Activated T-cell treated with anti-CD3 and anti-CD28 coated beads, Interleukin-2, amount 50 U/mL, for 72 hours (primary cell): Measurements from ENCODE around the gene MYO3A. TPM values are rescaled to one million over a fixed set of nuclear protein-coding genes. Genes with fewer than 3 reads are reported as not detected.
"Not testable (repeated sequence)": the region's sequence is repeated elsewhere in the genome, so short reads cannot be mapped to it uniquely, and the experiment has no call there.

Experiments used
- ATAC-seq, 2 donors: fragments of 150-1000 bp; cut with Tn5 transposase; replicated peaks in 1 of 2; 2 replicates each; pipeline ENCODE4 v1.10.0; 2021; ENCODE audit warnings: moderate library complexity in 2 of 2, mild to moderate bottlenecking in 1 of 2
- DNase-seq, 2 donors: peaks; one replicate each; pipeline ENCODE4 v3.0.0; 2021 to 2022; ENCODE audit warnings: mixed read lengths in 1 of 2
- H3K27ac Mint-ChIP-seq: one replicate; pipeline ENCODE4 v1.8.0; 2022; ENCODE audit warnings: mild to moderate bottlenecking, moderate library complexity, mixed read lengths
- H3K27me3 Mint-ChIP-seq: one replicate; pipeline ENCODE4 v1.8.0; 2022; ENCODE audit warnings: low read depth, mixed read lengths
- H3K36me3 Mint-ChIP-seq, 2 donors: one replicate each; pipeline ENCODE4 v1.8.0; 2022; ENCODE audit warnings: mixed read lengths in 2 of 2, mild to moderate bottlenecking in 1 of 2; ENCODE audit not compliant: insufficient read depth in 2 of 2
- H3K4me1 Mint-ChIP-seq: one replicate; pipeline ENCODE4 v1.8.0; 2022; ENCODE audit warnings: low read depth, mixed read lengths
- H3K4me3 Mint-ChIP-seq, 2 donors: one replicate each; pipeline ENCODE4 v1.8.0; 2022; ENCODE audit warnings: mild to moderate bottlenecking in 2 of 2, mixed read lengths in 2 of 2, moderate library complexity in 2 of 2
- H3K9me3 Mint-ChIP-seq, 2 donors: one replicate each; pipeline ENCODE4 v1.8.0; 2022; ENCODE audit warnings: mixed read lengths in 2 of 2
- total RNA-seq, 2 donors: library from RNA; stranded (reverse); gene quantifications; one replicate each; pipeline ENCODE4 v1.2.3, GENCODE V29; 2022

The MYO3A gene
- total RNA-seq, 2 donors from 2014 or later = not detected

DNA sequence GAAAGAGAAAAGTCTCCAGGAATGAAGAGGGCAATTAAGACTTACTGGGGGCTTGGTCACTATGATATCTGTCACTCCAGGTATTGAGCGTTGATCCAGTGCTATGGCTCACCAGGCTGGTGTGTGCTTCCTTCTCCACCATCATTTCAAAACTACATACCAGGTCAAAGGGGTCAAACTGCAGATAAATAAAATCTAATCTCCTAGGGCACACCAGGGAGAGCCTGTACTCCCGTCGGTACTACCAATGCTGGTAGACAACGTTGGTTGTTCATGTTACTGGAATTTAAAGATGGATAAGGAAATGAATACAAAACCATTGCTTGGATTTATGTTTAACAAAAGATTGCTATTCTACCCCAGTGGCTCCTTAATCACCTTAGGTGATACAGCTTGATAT lies 118.3 kb downstream of the MYO3A start:
- no peak overlapping the region for H3K27ac Mint-ChIP-seq
- no peaks in the 10 kb centered on the region for H3K36me3 Mint-ChIP-seq
- ATAC-seq (no peak), DNase-seq (no peak)
- H3K27me3 Mint-ChIP-seq = peaks cover 5% of the 10 kb centered on the region
- H3K4me1 Mint-ChIP-seq = no peaks in the 10 kb centered on the region
- peaks cover 0 to 1% of the 10 kb centered on the region in 2 donors for H3K9me3 Mint-ChIP-seq
- no peak overlapping the region for H3K4me3 Mint-ChIP-seq

DNA sequence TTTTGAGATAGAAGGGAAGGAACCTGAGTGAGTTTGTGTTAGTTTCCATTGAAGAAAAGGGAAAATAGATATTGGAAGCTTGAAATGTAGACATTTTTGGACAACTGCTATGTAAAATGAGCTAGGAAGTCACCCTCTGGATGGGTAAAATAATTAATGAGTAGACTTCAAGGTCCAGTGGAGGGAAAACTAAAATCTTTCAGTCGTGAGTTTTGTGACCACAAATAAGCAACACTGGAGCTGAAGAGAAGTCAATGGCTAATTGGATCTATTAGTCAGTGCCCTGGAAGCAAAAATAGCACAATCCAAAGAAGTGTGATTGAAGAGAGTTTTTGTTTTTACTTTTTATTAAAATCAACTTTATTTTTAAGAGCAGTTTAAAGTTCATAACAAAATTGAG lies 123.4 kb downstream of the MYO3A start:
- no peak overlapping the region for H3K4me3 Mint-ChIP-seq
- DNase-seq = no peak
- H3K27me3 Mint-ChIP-seq = peaks cover 5% of the 10 kb centered on the region
- ATAC-seq = no peak
- H3K36me3 Mint-ChIP-seq = no peaks in the 10 kb centered on the region
- H3K9me3 Mint-ChIP-seq = peaks cover 0 to 1% of the 10 kb centered on the region in 2 donors
- H3K4me1 Mint-ChIP-seq = no peaks in the 10 kb centered on the region
- no peak overlapping the region for H3K27ac Mint-ChIP-seq

DNA sequence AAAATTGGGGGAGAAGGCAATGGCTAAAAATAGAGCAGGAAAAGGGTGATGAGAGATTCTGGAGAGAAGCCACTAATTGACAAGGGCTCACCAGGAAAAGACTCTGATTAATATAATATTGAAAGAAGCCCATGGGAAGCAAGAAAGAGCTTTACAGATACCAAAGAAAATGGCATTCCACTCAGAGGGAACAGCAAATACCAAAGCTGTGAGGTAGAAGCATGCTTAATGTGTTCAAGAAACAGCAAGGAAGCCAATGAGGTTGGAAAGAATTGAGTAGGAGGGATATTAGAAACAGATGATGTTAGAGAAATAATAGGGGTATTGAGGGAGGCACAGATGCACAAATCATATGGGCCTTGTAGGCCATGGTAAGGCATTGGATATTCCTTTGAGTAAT lies 130.1 kb downstream of the MYO3A start:
- Mint-ChIP-seq H3K36me3 (no peaks in the 10 kb centered on the region), H3K4me3 (no peak overlapping the region), H3K9me3 (no peaks in the 10 kb centered on the region), H3K27ac (no peak overlapping the region), H3K4me1 (no peaks in the 10 kb centered on the region), H3K27me3 (no peaks in the 10 kb centered on the region)
- ATAC-seq (no peak), DNase-seq (no peak)

DNA sequence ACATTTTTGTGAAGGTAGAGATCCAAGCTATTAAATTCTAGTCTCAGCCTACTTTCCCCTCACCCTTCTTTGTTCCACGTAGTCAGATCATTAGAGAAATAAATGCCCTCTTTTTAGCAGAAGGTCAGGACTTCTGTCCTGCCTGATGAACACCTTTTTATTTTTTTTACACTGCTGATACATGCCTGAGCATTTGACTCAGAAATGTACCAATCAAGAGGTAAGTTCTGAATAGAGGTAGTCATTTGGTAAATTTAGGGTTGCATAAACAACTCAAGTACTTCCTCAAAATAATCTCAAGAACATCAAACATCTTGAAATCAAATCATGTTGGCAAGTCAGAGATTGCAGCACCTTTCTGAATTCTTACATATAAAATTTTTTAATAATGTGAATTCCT lies 133.7 kb downstream of the MYO3A start:
- Mint-ChIP-seq H3K27me3 (no peaks in the 10 kb centered on the region), H3K4me3 (no peak overlapping the region), H3K27ac (no peak overlapping the region), H3K4me1 (no peaks in the 10 kb centered on the region), H3K36me3 (no peaks in the 10 kb centered on the region), H3K9me3 (no peaks in the 10 kb centered on the region)
- DNase-seq = no peak
- no peak for ATAC-seq

DNA sequence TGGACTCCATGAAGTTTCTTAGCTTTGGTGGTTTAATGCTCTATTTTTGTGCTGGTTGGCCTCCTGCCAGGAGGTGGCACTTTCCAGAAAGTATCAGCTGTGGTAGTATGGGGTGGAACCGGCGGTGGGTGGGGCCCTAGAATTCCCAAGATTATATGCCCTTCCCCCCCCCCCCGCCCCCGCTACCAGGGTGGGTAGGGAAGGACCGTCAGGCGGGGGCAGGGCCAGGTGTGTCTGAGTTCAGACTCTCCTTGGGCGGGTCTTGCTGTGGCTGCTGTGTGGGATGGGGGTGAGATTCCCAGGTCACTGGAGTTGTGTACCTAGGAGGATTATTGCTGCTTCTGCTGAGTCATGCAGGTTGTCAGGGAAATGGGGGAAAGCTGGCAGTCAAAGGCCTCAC lies 146.9 kb downstream of the MYO3A start:
- H3K4me1 Mint-ChIP-seq, H3K9me3 Mint-ChIP-seq, H3K36me3 Mint-ChIP-seq, H3K27ac Mint-ChIP-seq, ATAC-seq, H3K4me3 Mint-ChIP-seq, DNase-seq: not testable (repeated sequence)
- peaks cover 28% of the 10 kb centered on the region for H3K27me3 Mint-ChIP-seq

DNA sequence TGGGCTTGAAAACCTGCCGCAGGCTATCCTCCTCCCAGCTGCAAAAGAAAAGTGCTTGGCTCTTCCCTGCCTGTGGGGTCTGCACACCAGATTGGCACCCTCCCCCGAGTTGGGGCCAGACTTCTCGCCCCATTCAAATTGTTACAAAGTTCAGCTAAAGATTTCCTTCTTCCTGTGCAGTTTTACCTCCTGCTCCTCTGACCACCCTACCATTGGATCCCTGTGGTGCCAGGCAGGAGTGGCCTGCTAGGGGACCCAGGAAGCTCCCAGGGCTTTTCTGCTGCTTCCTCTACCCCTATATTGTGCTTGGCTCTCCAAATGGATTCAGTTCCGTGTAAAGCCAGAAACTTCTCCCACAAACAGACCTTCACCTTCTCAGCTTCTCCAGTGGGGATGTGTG lies 147.4 kb downstream of the MYO3A start:
- Mint-ChIP-seq H3K27me3 (peaks cover 29% of the 10 kb centered on the region), H3K4me1 (no peaks in the 10 kb centered on the region), H3K36me3 (no peaks in the 10 kb centered on the region), H3K27ac (no peak overlapping the region), H3K4me3 (no peak overlapping the region), H3K9me3 (peaks cover 2 to 4% of the 10 kb centered on the region in 2 donors)
- DNase-seq (no peak), ATAC-seq (no peak)

DNA sequence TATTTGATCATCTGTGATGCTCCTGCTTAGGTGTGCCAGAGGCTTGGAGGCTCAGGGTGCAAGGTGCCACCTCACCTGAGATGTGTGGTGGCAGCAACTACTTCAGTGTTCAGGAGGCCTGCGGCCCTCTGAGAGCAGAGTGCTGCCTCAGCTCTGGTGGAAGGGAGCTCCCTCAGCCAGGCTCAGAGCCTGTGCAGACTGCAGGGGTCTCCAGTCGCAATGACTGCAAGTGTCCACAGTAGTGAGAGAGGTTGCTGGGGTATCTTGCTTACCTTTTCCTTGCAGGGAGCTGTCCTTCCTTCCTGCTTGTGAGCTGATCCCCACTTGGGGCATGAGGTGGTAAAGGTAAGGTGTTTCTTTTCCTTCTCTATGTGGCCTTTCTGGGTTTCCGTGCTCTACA lies 151.5 kb downstream of the MYO3A start:
- H3K27me3 Mint-ChIP-seq = peaks cover 20% of the 10 kb centered on the region
- no peaks in the 10 kb centered on the region for H3K36me3 Mint-ChIP-seq
- no peak for ATAC-seq
- no peak for DNase-seq
- no peak overlapping the region for H3K27ac Mint-ChIP-seq
- H3K4me3 Mint-ChIP-seq = no peak overlapping the region
- no peaks in the 10 kb centered on the region for H3K9me3 Mint-ChIP-seq
- H3K4me1 Mint-ChIP-seq = no peaks in the 10 kb centered on the region

DNA sequence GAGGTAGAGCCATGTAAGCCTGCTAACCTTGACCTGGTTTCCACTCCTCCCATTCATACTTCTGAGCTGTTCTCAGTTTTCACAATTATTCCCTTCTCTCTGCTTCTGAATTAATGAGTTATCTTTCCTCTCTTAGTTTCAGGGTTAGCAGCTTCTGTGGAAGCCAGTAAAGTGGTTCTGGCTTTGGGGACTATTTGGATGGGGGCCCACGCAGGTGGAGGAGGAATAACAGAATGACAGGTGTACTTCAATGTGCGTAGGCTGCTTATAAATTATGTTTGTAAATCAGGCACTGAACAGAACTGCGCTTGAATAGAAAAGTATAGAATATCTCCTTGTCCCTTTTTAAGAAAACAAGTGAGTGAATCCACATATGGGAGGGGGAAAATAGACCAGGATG lies 153.6 kb downstream of the MYO3A start:
- no peaks in the 10 kb centered on the region for H3K36me3 Mint-ChIP-seq
- no peak overlapping the region for H3K27ac Mint-ChIP-seq
- H3K4me3 Mint-ChIP-seq = no peak overlapping the region
- peaks cover 20% of the 10 kb centered on the region for H3K27me3 Mint-ChIP-seq
- DNase-seq (no peak), ATAC-seq (no peak)
- no peaks in the 10 kb centered on the region for H3K4me1 Mint-ChIP-seq
- no peaks in the 10 kb centered on the region for H3K9me3 Mint-ChIP-seq

DNA sequence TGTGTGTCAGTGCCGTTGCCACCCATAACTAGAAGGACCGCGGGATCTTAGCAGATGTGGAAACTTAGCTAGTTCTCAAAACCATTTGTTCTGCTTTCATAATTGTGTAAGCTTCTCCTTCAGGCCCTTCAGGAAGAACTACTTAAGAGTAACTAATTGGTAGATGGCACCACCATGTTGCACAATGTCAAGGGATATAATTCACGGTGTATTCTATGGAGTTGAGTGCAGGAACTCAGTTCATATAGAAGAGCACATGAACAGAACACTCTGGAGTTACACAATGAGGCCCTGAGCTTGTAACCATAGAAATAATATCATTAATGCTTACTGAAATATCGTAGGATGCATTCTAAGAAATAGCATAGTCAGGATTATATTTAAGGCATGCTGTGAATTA lies 156.0 kb downstream of the MYO3A start:
- H3K27me3 Mint-ChIP-seq = peaks cover 14% of the 10 kb centered on the region
- no peaks in the 10 kb centered on the region for H3K9me3 Mint-ChIP-seq
- no peak for ATAC-seq
- no peak for DNase-seq
- H3K36me3 Mint-ChIP-seq = no peaks in the 10 kb centered on the region
- H3K4me3 Mint-ChIP-seq = no peak overlapping the region
- H3K4me1 Mint-ChIP-seq = no peaks in the 10 kb centered on the region
- H3K27ac Mint-ChIP-seq = no peak overlapping the region

DNA sequence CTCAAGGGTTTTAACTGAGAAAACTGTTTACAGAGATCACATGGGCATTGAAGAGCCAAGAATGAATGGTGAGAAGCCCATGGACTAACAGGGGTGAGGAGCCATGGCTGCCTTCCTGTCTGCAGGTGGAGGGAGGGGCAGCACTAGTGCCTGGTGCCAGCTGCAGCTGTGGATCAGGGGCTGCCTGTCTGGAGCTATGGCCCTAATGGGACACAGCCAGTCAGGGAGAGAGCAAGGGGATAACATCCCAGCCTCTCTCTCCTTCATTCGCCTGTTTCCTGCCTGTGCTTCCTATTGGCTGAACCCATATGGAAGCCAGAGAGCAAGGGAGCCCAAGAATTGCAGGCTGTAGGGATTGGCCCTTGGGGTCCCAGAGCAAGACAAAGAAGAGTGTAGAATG lies 156.7 kb downstream of the MYO3A start:
- ATAC-seq = no peak
- Mint-ChIP-seq H3K4me1 (no peaks in the 10 kb centered on the region), H3K4me3 (no peak overlapping the region), H3K9me3 (no peaks in the 10 kb centered on the region), H3K27ac (no peak overlapping the region), H3K27me3 (peaks cover 7% of the 10 kb centered on the region), H3K36me3 (no peaks in the 10 kb centered on the region)
- no peak for DNase-seq

DNA sequence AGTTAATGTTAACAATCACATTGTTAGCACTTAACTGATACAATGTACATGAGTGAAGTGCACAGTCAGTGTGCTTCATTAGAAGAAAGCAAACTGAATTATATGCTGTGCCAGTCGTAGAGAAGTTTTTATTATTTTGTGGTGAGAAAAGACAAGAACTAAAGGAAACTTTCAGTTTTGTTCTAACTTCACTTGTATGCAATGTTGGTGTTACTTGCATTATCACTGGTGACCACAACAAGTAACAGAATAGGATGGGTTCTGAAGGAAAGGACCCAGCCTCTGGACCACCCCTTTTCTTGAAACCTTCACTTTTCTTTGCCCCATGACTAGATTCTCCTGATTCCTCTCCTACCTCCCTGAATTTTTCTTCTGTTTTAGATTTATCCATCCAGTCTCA lies 159.2 kb downstream of the MYO3A start:
- ATAC-seq (no peak), DNase-seq (no peak)
- H3K36me3 Mint-ChIP-seq = no peaks in the 10 kb centered on the region
- H3K9me3 Mint-ChIP-seq = no peaks in the 10 kb centered on the region
- no peaks in the 10 kb centered on the region for H3K4me1 Mint-ChIP-seq
- no peak overlapping the region for H3K27ac Mint-ChIP-seq
- no peak overlapping the region for H3K4me3 Mint-ChIP-seq
- H3K27me3 Mint-ChIP-seq = no peaks in the 10 kb centered on the region

DNA sequence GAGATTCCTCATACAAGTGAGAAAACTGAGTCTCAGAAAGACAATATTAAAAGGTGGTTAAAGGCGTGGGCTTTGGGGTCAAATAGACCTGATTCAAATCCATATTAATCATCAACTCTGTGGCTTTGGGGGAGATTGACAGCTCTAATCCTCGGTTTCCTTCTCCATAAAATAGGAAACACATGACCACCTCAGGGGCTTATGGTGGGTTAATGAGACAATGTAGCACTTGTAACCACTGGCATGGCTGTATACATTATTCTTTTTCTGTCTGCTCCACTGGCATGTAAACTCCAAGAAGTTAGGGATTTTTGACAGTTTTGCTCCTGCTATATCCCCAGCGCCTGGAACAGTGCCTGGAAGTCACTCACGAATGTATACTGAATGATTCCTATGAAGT lies 161.8 kb downstream of the MYO3A start:
- ATAC-seq (no peak), DNase-seq (no peak)
- Mint-ChIP-seq H3K27ac (no peak overlapping the region), H3K9me3 (peaks cover 0 to 3% of the 10 kb centered on the region in 2 donors), H3K4me1 (no peaks in the 10 kb centered on the region), H3K27me3 (no peaks in the 10 kb centered on the region), H3K36me3 (peaks cover 0 to 2% of the 10 kb centered on the region in 2 donors), H3K4me3 (no peak overlapping the region)

DNA sequence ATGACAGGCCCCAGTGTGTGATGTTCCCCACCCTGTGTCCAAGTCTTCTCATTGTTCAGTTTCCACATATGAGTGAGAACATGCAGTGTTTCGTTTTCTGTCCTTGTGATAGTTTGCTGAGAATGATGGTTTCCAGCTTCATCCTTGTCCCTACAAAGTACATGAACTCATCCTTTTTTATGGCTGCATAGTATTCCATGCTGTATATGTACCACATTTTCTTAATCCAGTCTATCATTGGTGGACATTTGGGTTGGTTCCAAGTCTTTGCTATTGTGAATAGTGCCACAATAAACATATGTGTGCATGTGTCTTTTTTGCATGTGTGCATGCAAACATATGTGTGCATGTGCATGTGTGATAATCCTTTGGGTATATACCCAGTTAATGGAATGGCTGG lies 163.5 kb downstream of the MYO3A start:
- not testable (repeated sequence) for ATAC-seq, H3K4me3 Mint-ChIP-seq, H3K9me3 Mint-ChIP-seq, H3K36me3 Mint-ChIP-seq, H3K4me1 Mint-ChIP-seq, H3K27ac Mint-ChIP-seq, H3K27me3 Mint-ChIP-seq, DNase-seq

DNA sequence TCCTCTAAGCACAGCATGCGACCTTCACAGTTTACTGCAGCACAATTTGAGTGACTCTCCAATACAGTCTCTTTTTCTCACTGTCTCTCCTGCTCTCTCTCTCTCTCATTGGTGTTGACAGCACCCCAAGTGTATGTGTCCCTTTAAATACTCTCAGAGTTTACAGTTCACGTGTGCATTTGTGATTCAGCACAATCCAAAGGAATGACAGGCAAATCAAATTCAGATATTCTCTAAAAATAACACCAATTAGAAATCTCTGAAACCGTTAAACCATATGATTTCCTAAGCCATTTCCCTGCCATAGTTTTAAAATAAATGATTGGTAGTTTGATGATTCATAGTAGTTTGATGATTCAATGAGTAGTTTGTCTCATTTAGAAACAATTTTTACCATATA lies 178.5 kb downstream of the MYO3A start:
- ATAC-seq (no peak), DNase-seq (no peak)
- Mint-ChIP-seq H3K4me3 (peak overlapping the region in 1 of 2 donors; percentile 8), H3K4me1 (no peaks in the 10 kb centered on the region), H3K9me3 (no peaks in the 10 kb centered on the region), H3K27me3 (peaks cover 20% of the 10 kb centered on the region), H3K27ac (no peak overlapping the region), H3K36me3 (no peaks in the 10 kb centered on the region)

DNA sequence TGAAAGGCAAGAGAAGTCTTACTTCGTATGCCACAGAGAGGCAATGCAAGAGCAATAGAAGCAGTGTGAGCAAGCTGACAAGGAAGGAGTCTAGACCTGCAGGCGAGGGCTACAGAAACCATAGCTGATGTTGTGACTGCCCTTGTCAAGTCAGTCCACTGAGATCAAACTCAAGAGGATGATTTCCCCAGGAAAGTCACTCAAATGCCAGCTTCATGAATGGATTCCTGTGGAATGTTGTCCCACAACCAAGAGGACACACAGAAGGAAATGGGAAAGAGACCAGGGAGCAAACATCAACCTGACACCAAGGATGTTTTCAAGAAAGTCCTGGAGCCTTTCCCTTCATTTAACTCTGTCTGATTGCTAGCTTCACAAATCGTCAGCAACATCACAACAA lies 204.6 kb downstream of the MYO3A start:
- Mint-ChIP-seq H3K4me1 (no peaks in the 10 kb centered on the region), H3K27ac (no peak overlapping the region), H3K9me3 (peaks cover 2 to 7% of the 10 kb centered on the region in 2 donors), H3K27me3 (peaks cover 7% of the 10 kb centered on the region), H3K4me3 (no peak overlapping the region), H3K36me3 (no peaks in the 10 kb centered on the region)
- no peak for DNase-seq
- ATAC-seq = no peak
